ENCODE results near the gene NCCRP1. TPM values are rescaled to one million over a fixed set of nuclear protein-coding genes. Genes with fewer than 3 reads are reported as not detected.
"Not testable (repeated sequence)": the region's sequence is repeated elsewhere in the genome, so short reads cannot be mapped to it uniquely, and the experiment has no call there.

NCCRP1 gene
- total RNA-seq, 1 donor, result under 0.01 TPM

DNA sequence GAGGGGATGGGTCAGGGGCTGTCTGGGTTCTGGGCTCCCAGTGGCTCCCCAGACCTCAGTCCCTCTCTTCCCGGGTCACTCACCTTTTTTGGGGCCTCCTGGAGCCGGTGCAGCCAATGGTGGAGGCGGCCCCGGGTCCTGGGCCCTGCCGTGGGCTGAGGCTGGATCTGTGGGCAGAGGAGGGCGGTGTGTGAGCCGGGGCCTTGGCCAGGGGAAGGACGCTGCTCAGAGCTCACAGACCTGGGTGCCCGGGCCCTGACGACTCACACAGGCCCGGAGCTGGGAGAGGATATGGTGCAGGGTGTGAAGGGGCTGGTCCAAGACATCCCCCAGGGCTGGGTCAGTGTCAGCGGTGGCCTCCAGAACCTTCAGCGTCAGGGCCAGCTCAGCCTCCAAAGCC lies 47.0 kb downstream of the NCCRP1 start:
- DNase-seq (ENCODE audit: low read depth in 2 of 3, low spot score in 2 of 3), result not testable (repeated sequence)

DNA sequence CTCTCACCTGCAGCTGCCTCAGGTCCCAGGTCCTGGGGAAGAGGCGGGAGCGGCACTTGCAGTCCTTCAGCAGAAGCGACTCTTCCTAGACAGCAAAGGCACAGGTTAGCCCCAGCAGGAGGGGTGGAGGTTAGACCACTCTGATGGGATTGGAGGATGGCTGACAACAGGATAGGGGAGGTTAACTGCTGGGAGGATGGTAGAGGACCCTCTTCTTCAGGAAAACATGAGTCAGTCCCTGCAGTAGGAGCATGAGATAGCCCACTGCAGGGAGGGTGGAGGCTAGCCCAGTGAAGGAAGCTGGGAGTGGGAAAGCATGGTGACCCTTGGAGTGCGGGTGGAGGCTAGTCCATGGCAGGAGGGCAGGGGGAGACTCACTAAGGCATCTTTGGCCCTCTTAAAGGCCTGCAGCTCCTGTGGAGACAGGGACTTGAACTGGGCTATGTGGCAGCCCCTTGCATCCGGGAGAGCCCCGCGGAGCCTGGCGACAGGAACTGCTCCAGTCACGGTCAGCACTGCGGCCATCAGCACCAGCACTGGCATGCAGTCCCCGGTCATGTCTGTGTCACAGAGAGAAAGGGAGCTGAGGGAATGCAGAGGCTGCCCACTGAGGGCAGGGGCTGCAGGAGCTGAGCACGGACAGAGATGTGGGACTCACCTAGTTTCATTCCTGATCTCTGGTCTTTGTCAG lies 47.8 kb downstream of the NCCRP1 start, which contains the start of gene IFNL3:
Gene IFNL3 (minus strand): TSS at position 597 of the 691 bp plus-strand sequence. CDS start 39 bp downstream, at position 558.
- not testable (repeated sequence) for DNase-seq (ENCODE audit: low read depth in 2 of 3, low spot score in 2 of 3)

DNA sequence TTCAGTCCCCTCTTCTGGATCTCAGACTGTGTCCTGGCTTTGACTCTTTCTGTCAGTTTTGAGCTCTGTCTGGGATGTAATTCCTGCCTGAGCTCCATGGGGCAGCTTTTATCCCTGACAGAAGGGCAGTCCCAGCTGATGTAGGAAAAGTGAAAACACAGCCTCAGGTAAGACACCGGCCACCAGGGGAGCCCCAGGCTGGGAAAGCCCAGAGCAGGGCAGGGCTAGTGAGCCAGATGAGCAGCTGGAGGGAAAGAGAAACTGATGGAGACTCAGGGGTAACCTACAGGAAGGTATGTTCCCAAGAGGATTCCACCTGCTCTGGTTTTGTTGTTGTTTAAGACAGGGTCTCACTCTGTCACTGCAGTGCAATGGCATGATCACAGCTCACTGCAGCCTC lies 48.4 kb downstream of the NCCRP1 start:
- DNase-seq (ENCODE audit: low read depth in 2 of 3, low spot score in 2 of 3), result not testable (repeated sequence)

DNA sequence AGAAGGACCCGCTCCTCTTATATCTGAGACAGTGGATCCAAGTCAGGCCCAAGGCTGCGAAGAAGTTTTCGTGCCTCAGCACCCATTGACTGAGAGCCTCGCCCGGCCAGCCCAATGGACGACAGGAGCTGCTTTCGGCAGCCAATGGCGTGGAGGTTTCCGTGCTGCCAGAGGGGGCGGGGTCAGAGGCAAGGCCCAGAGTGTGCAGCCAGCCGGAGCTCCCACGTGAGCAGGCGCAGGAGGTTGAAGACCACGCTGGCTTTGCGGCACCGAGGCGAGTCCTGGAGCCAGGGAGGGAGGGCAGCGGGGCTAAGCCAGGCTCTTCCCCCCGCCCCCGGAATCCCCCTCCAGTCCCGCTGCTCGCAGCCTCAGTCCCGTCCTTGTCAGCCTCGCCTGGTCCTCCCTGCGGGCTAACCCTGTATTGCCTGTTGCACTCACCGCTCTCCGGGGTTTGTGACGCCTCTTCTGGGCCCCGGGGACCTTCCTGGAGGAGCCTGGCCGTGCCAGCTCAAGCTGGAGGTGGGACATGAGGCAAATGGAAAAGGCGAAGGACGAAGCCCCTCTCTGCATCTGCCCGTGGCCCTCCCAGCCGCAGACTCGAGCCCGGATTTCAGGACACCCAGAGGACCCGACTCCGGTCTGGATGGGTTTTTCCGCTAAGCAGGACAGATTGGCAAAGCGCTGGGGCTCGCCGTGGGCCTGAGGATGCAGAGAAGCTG lies 50.3 kb downstream of the NCCRP1 start:
- DNase-seq (ENCODE audit: low read depth in 2 of 3, low spot score in 2 of 3), result peak in 1 of 3 donors; percentile 49

DNA sequence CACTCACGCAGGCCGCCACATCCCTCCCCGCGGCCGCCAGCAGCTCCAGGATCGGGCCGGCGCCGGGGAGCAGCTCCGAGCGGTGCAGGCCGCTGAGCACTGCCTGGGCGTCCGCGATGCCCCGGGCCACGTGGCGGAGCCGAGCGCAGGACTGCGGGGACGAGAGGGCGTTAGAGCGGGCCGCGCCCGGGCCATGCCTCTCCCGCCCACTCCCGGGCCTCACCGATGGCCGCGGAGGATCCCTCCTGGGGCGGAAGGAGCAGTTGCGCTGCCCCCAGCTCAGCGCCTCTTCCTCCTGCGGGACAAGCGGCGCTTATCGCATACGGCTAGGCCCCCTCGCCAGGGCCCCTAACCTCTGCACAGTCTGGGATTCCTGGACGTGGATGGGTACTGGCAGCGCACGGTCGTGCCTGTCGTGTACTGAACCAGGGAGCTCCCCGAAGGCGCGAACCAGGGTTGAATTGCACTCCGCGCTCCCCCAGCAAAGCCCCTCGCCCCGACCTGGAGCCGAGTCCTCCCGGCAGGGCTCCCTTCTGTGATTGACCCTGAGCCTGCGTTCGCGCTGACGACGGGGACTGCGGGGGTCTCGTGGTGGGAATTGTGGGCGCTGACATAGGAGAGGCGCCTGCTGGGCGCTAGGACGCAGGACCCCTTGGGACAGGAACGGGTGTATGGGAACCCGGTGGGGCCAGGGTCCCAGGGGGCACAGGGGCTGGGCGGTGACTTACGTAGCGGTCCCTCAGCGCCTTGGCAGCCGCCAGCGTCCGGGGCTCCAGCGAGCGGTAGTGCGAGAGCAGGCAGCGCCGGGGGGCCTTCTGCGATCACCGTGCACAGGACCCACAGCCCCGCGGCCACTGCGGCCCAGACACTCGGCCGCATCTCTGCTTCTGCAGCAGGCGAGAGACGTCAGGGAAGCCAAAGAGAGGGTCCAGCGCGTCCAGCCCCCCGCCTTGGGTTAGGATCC lies 51.2 kb downstream of the NCCRP1 start:
- DNase-seq (ENCODE audit: low read depth in 2 of 3, low spot score in 2 of 3), result no peak

DNA sequence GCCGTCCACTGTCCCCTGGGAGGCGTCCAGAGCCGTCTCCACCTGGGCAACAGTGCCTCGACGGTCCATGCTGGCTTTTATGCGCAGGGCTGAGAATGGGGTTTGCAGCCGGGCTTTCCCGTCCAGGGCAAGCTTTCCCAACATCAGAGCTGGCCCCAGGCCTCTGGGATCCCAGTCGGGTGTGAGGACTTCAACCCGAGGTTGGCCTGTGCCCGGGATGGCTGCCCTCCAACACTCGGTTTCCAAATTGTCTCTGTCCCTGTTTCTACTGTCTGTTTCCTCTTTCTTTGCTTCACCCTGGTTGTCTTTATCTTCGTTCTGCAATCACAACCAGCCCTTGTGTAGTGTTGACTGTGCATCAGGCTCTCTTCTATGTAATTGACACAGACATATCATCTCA lies 52.0 kb downstream of the NCCRP1 start, which contains the start of gene IFNL4:
Gene IFNL4 (minus strand): TSS at position 51 of the 400 bp plus-strand sequence.
- no peak for DNase-seq (ENCODE audit: low read depth in 2 of 3, low spot score in 2 of 3)

DNA sequence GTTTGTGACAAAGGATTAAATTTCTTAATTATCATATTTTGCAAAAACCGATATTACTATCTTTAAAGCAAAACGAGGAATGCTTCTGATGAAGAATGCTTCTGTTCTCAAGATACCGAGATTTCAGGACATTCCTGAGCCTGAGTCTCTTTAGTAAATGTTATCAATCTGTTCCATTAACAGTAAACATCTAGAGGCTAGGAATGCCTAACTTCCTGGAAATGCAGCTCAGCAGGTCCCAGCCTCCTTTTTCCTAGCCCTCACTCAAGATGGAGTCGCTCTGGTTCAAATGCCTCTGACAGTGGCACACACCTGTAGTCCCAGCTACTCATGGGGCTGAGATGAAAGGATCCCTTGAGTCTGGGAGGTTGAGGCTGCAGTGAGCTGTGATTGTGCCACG lies 54.3 kb downstream of the NCCRP1 start:
- no peak for DNase-seq (ENCODE audit: low read depth in 2 of 3, low spot score in 2 of 3)

Other genes starting within 250 kb of the NCCRP1 start
- 0.27 TPM for gene FBXO17, start 221.2 kb upstream of the NCCRP1 start, total RNA-seq
- gene FBXO27, start 164.4 kb upstream of the NCCRP1 start, total RNA-seq, result 0.27 TPM
- not detected for gene ACP7, start 112.6 kb upstream of the NCCRP1 start, total RNA-seq
- 7.0 TPM for gene PAK4, start 71.2 kb upstream of the NCCRP1 start, total RNA-seq
- not detected for gene SYCN, start 7.3 kb downstream of the NCCRP1 start, total RNA-seq
- 0.27 TPM for gene IFNL3, start 48.0 kb downstream of the NCCRP1 start, total RNA-seq
- gene IFNL4, start 51.9 kb downstream of the NCCRP1 start, total RNA-seq, result 0.81 TPM
- gene IFNL2, start 71.4 kb downstream of the NCCRP1 start, total RNA-seq, result not detected
- not detected for gene IFNL1, start 99.4 kb downstream of the NCCRP1 start, total RNA-seq
- gene LRFN1, start 123.9 kb downstream of the NCCRP1 start, total RNA-seq, result 8.1 TPM
- 123 TPM for gene GMFG, start 139.1 kb downstream of the NCCRP1 start, total RNA-seq
- 84.8 TPM for gene SAMD4B, start 145.5 kb downstream of the NCCRP1 start, total RNA-seq
- 68.4 TPM for gene PAF1, start 194.1 kb downstream of the NCCRP1 start, total RNA-seq
- gene MED29, start 194.4 kb downstream of the NCCRP1 start, total RNA-seq, result 35.5 TPM
- gene ZFP36, start 209.9 kb downstream of the NCCRP1 start, total RNA-seq, result 98.3 TPM
- gene PLEKHG2, start 215.7 kb downstream of the NCCRP1 start, total RNA-seq, result 20.7 TPM
- 641 TPM for gene RPS16, start 239.0 kb downstream of the NCCRP1 start, total RNA-seq
- gene SUPT5H, start 248.6 kb downstream of the NCCRP1 start, total RNA-seq, result 75.9 TPM

All from hematopoietic multipotent progenitor cell (in vitro differentiated cells).